ENCODE measurements around the gene KLK8.
"Not testable (repeated sequence)": the region's sequence is repeated elsewhere in the genome, so short reads cannot be mapped to it uniquely, and the experiment has no call there.

The KLK8 gene

DNA sequence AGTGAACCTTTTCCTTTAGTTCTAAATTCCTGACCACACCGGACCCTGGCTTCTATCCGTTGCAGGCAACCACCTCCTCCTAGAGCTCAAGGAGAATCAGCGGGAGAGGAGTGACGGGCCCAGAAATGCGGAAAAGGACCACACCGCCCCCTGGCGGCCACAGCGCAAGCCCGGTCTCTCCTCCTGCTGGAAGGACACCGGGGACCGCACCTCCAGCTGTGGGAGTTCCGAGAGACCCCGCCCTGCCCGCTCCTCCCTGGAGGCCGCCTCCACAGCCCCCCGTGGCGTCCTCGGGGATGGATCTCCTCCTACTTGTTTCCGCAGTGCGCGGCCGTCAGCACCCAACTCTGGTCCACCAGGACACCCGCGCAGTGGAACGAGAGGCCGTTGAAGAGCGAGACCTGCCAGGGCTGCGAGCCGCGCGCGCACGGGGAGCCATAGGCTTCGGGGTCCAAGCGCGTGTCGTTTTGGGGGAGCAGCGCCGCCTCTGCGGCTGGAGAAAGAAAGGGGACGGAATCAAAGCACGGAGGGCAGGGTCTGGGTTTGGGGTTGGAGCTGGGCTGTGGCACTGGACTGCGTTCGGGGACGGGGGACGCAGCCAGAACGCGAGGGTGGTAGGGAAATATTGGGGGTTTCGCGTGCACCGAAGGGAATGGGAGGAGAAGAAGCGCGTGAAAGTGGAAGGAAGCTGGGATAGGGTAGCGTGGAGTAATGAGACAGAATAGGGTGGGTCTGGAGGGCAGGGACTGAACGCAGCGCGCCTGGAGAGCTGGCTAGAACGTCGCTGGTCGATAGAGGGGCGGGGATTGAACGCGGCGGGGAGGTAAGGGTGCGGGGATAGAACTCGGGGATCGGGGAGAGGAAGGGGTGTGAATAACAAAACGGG lies 15.6 kb upstream of the KLK8 start:
- DNase-seq: peak in 3 of 6 experiments; percentile 12 to 33 (median 31)

DNA sequence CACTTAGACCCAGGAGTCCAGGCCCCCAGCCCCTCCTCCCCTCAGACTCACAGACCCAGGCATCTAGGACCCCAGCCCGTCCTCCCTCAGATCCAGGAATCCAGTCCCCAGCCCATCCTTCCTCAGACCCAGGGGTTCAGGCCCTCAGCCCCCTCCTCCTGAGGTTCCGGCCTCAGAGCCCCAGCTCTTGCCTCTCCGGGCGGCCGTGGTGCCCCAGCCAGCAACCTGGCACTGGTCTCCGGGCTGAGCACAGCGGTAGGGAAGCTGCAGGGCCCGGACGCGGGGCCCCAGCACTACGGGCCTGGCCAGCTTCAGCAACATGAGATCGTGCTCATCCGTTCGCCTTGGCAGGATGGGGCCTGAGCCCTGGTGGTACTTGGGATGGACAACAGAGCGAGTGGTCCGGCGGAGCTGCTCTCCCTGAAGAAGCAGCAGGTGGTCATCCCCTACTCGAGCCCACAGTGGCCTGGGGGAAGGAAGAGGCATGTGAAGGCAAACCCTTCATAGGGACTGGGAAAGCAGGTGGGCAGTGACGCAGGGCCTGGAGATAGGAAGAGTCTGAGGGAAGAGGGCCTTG lies 14.4 kb upstream of the KLK8 start:
- DNase-seq: no peak

DNA sequence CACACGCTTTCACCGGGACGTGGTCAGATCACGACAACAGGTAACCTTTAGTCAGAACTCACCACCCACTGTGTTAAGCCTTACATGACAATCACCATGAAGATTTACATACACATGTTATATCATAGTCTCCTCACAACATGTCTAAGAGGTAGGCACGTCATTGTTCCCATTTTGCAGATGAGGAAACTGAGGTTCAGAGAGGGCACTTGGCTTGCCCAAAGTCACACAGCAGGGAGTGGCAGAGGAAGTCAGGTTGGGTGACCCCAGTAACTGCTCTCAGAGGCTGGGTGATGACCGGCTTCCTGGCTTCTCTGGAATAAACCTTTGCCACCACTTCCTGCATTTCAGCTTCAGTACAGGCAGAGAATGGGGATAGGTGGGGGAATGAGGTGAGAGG lies 12.8 kb upstream of the KLK8 start:
- DNase-seq: no peak

DNA sequence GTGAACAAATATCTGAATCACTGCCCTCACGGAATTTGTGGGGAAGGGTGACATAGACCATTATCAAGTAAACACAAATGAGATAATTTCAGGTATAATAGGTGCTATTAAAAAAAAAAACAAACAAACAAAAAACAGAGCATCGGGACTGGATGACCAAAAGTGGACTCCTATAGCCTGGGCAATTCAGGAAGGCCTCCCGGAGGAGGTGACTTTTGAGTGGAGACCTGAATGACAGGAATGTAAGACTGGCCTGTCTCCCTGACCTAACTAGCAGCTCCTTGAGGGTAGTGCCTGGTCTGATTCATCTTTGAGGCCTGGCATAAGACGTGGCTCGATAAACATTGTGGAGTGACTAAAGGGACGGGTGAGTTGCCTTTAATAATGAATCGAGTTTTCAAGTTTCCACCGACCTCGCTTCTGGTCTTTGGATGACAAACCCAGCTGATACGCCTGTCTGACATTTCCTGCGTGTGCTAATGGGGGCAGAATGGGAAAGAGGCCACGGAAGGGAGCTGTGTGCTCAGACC lies 11.3 kb upstream of the KLK8 start:
- no peak for DNase-seq

DNA sequence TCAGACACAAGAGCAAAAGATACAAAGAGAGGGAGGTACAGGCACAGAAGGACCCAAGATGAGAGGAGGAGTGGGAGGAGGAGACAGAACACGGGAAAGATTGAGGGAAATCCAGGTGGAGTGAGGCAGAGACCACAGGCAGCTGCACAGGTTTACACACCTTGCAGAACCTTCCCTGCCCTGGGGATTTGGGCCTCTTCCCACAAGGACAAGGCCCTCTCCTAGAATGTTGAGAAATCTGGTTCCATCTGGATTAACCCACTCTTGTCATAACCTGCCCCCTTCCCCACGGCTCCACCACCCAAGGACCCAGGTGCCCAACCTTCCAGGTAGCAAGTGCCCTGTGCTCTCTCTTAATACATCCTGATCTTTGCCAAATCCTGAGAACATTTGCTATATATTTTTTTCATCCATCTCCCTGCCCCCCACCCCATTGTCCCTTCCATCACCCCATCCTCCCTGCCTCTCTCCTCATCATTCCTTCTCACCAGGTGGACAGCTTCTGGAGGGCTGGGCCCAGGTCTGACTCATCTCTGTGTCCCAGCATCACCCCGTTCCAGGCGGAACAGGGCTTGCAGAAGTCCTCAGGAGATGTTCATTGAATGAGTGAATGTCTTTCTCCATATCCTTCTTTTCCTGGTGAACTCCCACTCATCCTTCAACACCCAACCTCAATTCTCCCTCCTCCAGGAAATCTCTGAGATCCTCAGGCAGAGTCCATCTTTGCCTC lies 8.8 kb upstream of the KLK8 start:
- no peak for DNase-seq

DNA sequence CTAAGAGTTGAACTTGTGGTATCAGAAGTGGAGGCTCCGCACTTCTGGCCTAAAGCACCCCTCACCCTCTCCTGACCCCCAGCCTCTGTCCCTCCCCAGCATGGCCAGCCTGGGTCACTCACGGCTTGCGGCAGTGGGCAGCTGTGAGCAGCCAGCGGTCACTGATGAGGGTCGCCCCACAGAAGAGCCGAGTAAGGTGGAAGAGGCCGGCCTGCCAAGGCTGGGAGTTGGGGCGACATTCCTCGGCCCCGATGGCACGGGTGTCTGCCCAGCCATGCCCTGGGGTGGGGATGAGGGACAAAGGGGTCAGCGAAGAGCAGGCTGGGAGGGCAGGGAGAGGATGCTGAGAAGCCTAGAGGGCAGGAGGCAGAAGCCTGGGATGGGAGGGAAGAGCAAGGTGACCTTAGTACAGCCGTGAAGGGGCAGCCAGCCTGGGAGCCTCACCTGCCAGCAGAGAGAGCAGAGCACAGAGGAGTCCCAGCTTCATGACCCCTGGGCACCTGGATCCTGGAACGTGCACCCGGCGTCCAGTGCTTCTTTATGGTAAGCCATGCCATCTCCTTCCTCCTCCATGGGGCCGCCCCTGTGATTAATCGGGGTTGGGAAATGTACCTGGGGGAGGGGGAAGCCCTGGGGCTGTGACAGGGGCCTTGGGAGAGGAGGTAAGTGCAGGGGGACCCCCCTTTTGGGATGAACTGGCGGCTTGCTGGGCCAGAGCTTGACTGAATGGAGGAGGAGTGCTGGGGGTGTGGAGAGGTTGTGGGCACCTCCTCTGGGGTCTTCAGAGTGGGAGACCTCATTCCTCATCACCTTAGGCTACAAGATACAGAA lies 7.9 kb upstream of the KLK8 start:
- DNase-seq: no peak

DNA sequence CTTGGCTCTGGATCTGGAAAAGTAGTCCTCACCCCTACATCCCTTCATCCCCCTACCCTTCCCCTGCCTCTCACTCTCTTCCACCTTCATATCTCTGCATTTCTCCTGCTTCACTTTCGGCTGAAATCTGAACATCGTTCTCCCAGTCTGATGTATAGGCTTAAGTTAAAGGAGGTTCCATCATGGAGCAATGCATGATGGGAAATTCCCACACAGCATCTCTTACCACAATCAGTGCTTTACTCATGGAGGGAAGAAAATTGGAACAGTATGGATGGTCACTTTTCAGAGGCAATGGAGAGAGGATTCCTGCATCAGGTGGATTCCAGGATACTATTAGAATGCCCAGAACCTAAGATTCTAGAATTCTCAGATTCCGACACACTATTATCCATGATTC lies 6.1 kb upstream of the KLK8 start:
- no peak for DNase-seq

DNA sequence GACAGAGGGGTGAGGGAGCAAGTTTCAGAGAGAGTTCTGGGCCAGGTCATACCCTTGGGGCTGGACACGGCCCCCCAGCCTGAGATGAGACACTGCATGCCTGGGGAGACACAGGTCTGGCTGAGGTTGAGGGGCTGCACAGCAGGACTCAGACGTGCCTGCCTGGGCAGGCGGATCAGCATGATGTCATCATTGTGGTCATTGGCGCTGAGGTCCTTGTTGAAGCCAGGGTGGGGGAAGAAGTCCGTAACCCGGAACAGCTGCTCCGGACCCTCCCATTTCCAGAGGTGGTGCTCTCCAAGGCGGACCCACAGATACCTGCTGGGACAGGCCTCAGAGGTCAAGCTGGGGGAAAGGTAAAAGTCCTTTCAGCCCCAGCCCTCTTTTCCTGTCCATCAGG lies 5.0 kb upstream of the KLK8 start:
- no peak for DNase-seq

DNA sequence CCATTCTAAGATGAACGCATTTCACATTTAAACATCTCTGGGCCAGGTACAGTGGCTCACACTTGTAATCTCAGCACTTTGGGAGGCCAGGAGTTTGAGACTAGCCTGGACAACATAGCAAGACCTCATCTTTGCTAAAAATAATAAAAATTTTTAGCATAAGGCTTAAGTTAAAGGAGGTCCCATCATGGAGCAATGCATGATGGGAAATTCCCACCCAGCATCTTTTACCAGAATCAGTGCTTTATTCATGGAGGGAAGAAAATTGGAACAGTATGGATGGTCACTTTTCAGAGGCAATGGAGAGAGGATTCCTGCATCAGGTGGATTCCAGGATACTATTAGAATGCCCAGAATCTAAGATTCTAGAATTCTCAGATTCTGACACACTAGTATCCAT lies 3.8 kb upstream of the KLK8 start:
- DNase-seq: no peak

DNA sequence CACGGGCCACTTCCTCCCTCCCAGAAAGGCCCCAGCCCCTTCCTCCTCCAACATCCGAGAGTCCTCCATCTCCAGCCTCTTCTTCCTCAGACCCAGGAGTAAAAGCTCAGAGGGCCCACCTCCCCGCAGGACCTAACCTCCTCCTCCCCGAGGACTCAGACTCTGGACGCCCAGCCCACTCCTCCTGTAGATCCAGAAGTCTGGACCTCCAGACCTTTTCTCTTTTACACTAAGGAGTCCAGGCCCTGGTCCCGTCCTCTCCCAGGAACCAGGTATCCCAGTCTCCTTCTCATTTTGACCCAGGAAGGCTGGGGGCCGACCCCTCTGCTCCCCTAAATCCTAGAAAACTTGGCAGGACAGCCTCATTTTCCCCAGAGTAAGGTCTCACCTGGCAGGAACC lies 1.9 kb upstream of the KLK8 start:
- DNase-seq: no peak

DNA sequence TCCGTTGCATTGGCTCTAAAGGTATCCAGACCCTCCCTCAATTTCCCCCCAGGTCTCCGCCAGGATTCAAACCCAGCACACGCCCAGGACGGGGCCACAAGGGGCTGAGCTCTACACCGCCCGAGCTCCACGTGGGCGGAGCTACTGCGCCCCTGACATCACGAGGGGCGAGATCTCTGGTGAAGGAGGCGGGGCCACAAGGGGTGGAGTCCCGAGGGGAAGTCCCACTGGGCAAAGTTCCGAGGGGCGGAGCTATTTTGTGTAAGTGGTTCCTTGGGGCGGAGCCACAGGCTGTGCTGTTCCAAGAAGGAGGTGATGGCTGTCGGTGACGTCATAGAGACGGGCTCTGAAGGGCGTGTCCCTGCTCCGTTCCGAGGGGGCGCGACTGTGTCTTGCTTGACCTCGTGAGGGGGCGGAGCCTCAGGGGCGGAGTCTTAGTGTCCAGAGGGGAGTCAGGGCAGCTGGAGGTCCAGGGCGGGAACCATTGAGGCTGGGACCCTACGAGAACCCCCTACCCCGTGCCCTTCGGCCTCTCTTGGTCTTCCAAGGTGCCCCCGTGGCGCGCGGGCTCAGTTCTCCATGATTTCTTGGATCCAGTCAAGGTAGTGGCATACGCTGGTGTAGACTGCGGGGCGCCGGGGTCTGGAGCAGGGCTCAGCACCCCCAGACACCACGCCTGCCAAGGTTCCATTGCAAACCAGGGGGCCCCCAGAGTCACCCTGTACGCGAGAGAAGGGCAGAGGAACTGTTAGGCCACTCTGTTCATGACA lies 1.3 kb upstream of the KLK8 start:
- DNase-seq: no peak

DNA sequence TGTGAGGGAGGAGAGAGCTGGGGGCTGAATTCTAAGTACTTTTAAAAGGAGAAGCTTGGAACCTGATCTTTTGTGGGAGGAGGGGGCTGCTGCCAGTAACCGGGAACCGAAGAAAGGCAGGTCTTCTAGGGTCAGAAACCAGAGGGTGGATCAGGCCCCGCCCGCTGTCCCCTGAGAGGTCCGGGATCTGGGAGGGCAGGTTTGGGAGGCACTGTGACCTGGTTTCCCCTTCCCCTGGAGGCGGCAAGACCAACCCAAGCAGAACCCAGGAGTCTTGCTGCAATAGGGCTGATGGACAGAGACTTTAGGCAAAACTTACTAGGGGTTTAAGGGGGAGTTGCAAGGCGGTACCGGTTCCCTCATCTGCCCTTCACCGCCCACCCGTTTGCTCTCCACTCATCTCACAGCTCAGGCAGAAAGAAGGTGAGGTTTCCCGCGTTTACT lies 707 bp upstream of the KLK8 start:
- DNase-seq: no peak

DNA sequence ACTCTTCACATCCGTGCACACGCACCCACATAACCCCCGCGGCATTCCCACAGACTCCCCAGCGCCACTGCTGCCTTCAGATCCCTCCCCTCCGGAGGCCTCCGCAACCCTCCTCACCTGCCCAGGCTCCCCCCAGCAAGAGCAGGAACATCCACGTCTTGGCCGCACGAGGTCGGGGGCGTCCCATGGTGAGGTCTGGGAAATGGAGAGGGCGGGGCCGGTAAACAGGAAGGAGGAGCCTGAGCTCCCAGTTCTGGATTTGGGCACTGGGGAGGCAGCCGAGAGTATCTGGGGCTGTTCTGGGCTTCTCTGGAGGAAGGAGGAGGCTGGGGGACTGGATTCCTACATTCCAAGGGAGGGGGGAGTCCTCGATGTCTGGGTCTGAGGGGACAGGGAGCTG lies 423 bp downstream of the KLK8 start:
- no peak for DNase-seq

DNA sequence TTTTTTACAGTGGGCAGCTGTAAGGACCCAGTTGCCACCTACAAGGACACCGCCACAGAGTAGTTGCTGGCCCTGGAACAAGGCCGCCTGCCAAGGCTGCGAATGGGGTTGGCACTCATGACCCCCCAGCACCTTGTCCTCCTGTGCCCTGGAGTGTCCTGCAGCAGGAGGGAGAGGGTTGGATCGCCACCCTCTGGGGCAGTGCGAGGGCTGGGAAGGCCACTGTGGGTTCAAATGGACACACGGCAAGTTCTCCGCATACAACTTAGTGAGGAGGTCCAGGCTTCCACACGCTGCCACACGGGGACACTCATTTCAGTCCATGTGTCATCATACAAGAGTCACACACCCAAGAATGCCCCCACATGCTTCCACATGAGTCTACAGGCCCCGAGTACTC lies 978 bp downstream of the KLK8 start:
- DNase-seq: no peak

DNA sequence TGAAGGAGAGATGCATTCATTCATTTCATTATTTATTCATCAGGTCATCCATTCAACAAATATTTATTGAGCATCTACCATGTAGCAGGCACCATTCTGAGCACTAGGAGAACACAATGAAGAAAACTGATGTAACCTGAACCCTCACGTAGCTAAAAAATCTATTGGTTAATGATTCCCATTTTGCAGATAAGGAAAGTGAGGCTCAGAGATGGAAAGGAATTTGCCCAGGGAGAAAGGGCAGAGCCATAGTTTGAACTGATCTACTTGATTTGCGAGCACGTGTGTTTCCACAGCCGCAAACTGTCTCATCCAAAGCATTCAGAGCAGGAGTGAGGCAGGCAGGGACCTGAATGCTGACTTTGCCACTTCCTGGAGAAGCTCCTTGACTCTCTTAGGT lies 2.7 kb downstream of the KLK8 start:
- DNase-seq: no peak

DNA sequence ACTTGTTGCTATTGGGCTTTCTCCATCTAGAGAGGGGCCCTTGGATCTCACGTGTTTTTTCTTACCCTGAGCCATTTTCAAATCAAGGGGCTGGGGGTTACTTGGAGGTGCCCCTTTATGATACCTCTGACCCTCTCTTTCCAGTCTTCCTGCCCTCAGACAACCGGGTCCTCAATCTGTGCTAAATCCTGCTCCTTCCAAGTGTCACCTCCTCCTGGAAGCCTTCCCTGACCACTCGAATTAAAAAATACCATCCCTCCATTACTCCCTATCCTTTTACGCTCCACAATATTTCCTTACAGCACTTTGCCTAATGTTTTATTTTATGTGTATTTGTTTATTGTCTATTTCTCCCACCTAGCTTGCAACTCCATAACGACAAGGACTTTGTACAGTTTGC lies 3.3 kb downstream of the KLK8 start:
- DNase-seq: no peak

DNA sequence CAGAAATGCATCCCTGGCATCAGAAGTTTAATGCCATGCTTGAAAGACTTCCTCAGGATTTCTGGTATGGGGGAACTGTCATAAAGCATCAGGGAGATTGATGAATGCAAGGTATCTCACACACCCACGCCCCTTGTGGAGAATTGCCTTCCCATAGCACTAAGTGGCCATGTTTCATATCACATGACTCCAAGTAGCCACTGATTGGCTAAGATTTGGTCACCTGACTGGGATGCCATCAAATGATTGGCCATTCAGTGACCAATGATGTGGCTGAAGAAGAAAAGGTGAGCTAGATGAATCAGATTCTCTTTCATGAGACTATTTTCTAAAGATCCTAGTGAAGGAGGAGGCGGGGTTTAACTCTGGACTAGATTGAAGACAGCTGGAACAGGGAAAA lies 7.3 kb downstream of the KLK8 start:
- no peak for DNase-seq

DNA sequence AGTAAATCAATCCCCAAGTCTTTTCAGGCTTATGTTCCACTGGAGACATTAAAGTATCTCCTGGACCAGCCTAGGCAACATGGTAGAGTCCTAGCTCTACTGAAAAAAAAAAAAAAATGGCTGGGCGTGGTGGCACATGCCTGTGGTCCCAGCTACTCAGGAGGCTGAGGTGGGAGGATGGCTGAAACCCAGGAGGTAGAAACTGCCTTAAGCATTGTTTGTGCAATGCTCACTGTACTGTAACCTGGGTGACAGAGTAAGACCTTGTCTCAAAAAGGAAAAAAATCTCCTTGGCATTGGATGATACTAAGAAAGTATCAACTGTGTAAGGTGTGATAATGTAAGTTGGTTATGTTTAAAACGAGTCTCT lies 8.8 kb downstream of the KLK8 start:
- DNase-seq: no peak

DNA sequence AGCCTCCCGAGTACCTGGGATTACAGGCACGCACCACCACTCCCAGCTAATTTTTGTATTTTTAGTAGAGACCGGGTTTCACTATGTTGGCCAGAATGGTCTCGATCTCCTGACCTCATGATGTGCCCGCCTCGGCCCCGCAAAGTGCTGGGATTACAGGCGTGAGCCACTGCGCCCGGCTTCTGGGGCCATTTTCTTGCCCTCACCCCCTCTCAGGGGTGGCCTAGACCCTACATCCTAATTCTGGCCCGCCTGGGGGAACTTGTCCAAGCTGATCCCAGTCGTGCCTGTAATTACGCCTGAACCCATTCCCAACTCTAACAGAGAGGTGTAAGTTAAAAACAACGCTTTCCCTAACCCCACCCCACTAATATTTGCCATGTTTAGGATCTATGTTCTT lies 17.0 kb downstream of the KLK8 start:
- DNase-seq: not testable (repeated sequence)

DNA sequence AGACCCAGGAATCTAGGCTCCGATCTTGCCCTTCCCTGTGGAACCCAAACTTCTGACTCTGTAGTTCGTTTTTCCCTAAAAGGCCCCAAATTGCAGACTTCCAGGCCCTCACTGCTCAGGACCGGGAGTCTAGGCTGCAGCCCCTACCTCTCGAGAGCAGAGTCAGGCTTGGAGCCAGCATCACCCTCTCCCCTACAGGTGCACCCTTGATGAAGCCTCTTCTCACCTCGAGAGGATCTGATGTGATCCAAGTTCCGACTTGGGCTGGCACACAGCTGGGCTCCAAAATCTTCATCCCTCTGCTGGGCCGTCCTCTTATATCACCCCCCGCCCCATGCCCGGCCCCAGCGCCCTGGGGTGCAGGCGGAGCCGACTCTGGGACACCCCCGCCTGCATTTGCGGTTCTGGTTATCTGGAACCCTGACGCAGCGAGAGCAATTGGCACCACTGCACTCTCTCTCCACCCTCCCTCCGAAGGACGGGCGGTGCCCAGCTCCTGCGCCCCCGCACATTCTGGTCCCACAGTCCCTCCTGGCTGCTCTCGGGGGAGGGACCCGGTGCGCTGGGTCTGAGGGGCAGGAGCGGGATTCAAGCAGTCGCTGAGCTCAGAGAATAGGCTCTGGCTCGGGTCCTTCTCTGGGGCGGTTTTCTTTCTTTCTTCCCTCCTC lies 17.6 kb downstream of the KLK8 start, which contains the start of gene KLK7:
KLK7 (minus strand) TSS at position 293 of the 668 bp plus-strand sequence. CDS start 1,518 bp downstream, outside the sequence.
- DNase-seq: no peak

DNA sequence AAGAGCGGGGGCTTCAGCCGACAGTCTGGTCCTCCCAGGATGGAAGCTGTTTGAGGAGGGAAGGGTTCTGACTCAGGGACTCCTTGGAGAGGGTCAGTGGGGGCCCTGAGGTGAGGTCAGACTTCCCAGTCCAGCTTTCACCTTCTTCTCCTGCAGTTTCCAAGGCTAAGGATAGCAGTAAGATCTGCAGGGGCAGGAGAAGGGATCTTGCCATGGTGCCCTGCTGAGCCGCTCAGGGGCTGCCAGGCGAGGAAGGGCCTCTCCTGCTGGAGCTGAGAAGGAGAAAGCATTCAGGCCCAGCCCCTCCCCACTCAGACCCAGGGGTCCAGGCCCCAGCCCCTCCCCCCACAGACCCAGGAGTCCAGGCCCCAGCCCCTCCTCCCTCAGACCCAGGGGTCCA lies 19.2 kb downstream of the KLK8 start:
- DNase-seq: no peak
